Stimulated activated CD8-positive, alpha-beta memory T cell treated with anti-CD3 and anti-CD28 coated beads, Interleukin-15, amount 100 ng/mL, for 1 hour (primary cell): ENCODE measurements around the gene ACP1.

Experiments used
- DNase-seq: peaks from one replicate; pipeline ENCODE4 v3.0.0-alpha.2; 2020; ENCODE audit warnings: low read depth

ACP1 gene

GRCh38 chr2:255195-255594, 9.6 kb upstream of the ACP1 start:
- no peak for DNase-seq

GRCh38 chr2:256094-256493, 8.7 kb upstream of the ACP1 start:
- no peak for DNase-seq

- DNase-seq: no peak
Observed at GRCh38 chr2:257429-257828, 7.3 kb upstream of the ACP1 start.

DNA sequence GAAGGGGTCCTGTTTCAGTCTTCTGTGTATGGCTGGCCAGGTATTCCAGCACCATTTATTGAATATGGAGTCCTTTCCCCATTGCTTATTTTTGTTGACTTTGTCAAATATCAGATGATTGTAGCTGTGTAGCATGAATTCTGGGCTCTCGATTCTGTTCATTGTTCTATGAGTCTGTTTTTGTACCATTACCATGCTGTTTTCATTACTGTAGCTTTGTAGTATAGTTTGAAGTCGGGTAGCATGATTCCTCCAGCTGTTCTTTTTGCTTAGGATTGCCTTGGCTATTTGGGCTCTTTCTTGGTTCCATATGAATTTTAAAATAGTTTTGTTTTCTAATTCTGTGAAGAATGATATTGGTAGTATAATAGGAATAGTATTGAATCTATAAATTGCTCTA, 6.9 kb upstream of the ACP1 start:
- DNase-seq: no peak

DNA sequence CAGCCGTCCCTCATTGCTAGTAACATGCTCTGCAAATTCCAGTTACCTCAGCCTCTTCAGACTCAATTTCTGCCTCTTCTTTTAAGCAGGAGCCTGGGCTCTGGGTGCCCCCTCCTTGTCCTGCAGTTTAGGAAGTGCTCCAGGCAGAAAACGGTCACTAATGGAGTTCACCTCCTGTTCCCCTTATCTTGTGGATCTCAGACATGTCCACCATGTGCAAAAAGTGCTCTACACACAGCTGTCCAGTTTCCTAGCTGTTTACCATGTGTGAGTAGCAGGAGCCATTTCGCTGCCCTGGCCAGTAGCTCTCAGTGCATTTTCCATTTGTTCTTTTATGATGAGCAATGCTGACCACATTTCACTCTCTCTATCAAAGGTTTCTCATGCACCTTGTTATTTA, 5.8 kb upstream of the ACP1 start:
- no peak for DNase-seq

DNA sequence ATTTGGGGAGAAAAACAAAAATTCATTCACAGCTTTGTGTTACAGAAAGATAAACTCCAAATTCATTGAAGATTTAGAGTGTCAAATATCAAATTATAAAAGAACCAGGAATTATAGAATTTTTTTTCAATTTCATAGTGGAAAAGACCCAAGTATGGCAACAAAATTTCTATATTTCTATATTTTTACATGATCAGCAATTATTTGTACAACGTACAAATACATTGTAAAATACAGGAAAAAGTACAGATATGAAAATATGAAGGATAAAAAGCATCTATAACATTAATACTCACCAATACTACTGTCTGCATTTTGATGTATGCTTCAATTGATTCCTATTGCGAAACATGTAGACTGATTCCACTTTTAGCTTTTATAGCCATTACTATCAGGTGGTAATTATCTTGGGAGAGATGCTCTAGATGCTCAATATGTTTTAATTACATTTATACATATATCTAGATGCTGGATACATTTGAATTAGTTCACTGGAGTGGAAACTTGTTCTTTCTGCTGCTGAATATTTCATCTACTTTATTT, 4.9 kb upstream of the ACP1 start:
- no peak for DNase-seq

- no peak for DNase-seq
Observed at GRCh38 chr2:260507-261161, 4.1 kb upstream of the ACP1 start.

DNA sequence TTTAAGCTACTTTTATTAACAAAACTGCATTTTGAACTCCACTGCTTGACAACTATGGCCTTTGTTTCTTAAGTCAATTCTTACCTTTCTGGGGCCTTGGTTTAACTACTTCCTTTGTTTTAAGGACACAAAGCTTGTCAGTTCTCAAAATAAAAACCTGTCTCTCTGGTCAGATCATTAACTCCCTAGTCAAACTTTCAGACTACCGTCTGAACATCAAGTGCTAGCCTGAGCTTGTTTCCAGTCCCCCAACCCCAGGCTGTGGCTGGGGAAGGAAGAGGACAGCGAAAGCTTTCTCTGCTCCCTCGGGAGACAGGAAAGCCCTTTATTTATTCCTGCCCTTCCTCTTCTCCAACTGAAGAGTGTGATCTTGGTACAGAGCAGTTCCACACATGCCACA, 2.6 kb upstream of the ACP1 start:
- no peak for DNase-seq

DNA sequence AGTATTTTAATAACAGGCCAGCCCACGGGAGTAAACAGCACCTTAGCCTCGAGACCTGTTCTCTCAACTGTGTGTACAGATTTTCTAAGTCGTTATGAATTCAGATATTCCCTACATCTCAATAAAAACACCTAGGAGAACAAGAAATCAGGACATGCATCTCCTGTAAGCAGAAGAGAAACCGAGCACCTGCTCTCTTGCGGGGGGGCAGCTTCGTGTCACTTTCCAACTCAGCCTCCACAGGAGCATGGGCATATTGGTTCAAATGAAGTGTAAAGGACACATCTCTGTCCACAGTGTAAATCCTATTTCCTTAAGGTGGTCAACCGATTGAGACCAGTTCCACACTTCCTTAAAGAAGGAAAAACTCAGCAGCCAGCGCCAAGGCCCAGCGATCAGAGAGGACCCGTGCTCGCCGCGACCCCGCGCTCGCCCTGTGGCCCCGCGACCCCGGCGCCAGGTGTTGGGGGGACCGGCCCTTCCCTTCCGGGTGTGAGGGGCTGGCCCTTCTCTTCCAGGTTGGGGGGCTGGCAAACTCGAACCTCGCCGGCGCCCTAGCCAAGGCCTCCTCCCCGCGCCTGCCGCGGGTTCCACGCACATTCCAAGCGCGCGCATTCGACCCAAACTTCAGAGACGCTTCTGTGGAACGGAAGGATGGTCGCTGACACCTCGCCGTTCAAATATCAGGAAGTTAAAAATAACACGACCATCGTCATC, 1.6 kb upstream of the ACP1 start:
- no peak for DNase-seq

DNA sequence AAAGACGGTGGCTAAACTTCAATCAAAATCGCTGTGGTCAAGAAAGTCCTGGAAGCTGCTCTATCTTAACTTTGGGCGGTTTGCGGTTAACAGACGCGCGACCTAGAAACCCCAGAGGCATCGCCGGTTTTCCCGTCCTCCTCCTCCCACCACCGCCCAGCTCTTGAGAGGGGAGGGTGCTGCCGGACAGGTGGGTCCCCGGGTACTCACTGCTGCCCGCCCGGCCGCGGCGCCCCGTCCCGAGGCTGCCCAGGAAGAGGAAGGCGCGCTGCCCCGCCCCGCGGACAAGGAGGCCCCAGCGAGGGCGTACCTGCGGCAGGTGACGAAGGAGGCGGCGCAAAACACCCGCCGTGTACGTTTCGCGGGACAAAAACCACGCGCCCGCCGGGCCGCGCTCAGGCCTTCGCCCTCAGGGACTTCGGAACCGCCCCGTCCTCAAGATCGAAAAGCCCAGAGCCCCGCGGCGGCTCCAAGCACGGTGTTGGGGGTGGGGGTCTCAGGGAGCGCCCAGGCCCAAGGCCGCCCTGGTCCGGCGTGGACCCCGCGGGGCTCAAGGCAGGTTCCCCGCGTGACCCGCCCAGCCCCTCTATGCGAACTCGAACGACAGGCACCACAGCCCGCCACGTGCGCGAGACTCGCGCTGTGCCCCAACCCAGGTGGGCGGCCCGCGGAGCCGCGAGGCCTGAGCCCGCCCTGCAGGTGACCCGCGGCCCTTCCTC, 814 bp upstream of the ACP1 start, which contains the start of gene SH3YL1:
Gene SH3YL1 (minus strand): TSS at position 259 of the 719 bp plus-strand sequence. CDS start 48 bp downstream, at position 211.
- DNase-seq: no peak

DNA sequence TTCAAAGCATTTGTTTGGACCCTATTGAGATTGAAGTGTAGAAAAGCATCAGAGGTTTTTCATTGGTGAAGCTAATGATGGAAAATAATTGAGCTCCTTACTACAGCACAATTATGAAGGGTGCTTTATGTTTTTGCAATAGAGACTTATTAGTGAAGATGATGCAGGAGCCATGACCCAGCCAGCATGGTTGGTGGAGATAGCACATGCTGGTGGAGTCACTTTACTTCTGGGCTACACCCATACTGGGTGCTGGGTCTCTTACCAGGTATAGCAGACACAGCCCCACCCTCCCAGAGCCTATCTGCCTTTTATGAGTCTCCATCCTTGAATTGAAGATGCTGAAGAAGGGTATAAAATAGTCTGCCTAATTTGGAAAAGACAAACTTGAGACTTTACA, 3.6 kb downstream of the ACP1 start:
- no peak for DNase-seq

GRCh38 chr2:269356-270030, 4.7 kb downstream of the ACP1 start:
- DNase-seq: no peak

DNA sequence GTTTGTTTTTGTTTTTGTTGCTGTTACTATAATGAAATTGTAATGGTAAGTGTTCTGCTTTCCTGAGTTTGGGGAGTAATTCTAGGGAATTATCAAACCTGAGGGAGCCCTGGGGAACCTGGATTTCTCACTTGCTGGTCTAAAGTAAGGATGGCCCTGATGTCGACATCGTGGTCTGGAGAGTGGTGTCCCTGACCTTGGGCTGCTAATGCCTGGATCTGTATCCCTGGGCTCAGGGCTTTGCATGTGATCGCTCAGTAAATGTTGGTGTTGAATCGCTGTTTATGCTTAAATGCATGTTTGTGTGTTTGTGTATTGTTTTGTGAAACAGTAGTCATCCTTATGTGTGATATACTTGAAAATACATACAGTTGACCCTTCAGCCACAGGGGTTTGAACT, 6.1 kb downstream of the ACP1 start:
- DNase-seq: no peak

GRCh38 chr2:271917-272316, 7.2 kb downstream of the ACP1 start:
- DNase-seq: no peak

DNA sequence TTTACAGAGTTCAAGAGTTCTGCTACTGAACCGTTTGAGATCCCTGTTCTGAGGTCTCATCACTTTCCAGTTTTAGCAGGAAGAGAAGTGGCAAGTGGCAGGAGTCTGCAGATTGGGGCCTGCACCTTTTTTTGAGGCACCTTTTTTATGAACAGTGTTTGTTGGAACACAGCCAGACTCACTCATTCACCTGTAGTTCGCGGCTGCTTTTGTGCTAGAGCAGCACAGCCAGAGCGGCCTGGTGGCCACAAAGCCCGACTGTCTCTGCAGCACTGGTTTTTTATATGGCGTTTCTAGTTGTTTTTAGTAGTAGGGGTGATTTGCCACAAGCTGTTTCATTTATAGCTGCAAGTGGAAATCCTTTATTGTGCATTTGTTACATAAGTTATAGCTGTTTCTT, 8.6 kb downstream of the ACP1 start:
- DNase-seq: no peak

- no peak for DNase-seq
Observed at GRCh38 chr2:274503-274902, 9.8 kb downstream of the ACP1 start.

DNA sequence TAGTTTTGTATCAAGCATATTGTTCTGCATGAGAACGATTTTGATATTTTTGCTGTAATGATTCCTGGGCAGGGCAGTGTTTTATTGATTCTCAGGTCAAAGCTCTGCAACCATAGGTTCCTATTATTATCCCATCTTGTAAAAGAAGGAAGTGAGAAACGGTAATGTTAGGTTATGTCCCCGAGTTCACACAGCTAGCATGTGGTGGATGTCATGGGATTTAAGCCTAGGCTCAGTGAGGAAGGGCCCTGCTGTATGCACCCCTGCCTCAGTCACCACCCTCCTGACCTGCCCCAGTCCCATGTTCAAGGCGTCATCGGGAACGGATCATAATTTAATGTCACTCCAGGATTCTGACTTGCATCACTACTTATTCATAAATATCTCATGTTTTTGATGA, 10.7 kb downstream of the ACP1 start:
- no peak for DNase-seq

GRCh38 chr2:278312-278926, 13.7 kb downstream of the ACP1 start:
- no peak for DNase-seq

GRCh38 chr2:278927-279320, 14.2 kb downstream of the ACP1 start:
- no peak for DNase-seq

DNA sequence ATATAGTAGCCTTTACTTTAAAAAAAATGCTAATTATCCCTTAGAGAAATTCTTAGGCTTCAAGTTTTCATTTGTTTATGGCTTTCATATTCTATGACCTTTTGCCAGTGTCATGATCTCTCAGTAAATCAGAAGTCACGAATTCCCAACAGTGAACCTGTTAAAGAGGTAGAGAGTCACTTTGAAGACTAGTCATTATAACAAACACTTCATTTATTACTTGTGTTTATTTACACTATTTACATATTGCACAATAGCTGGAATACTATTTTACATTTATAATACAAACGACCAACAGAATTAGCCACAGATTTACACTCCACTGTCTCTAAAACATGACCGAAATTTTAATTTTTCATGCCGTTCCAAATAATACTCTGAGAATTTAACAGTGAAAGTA, 14.6 kb downstream of the ACP1 start:
- no peak for DNase-seq

- DNase-seq: no peak
Observed at GRCh38 chr2:279956-280649, 15.4 kb downstream of the ACP1 start.
